Right hindlimb (tissue), 1 donor: ENCODE measurements around the gene LUM.

Source experiments
- DNase-seq: peaks from one replicate; pipeline ENCODE4 v3.0.0-alpha.2; 2018

The LUM gene

GRCh38 chr12:91074154-91074709, 37.1 kb downstream of the LUM start:
- DNase-seq: peak; percentile 52

GRCh38 chr12:91073426-91073825, 37.9 kb downstream of the LUM start:
- DNase-seq: no peak

GRCh38 chr12:91072931-91073330, 38.4 kb downstream of the LUM start:
- DNase-seq: no peak

GRCh38 chr12:91070936-91071335, 40.4 kb downstream of the LUM start:
- no peak for DNase-seq

- DNase-seq: no peak
Observed at GRCh38 chr12:91065396-91065795, 45.9 kb downstream of the LUM start.

- no peak for DNase-seq
Observed at GRCh38 chr12:91064640-91065039, 46.7 kb downstream of the LUM start.

GRCh38 chr12:91061091-91061490, 50.2 kb downstream of the LUM start:
- DNase-seq: no peak

GRCh38 chr12:91059211-91059610, 52.1 kb downstream of the LUM start:
- no peak for DNase-seq

GRCh38 chr12:91058786-91059185, 52.5 kb downstream of the LUM start:
- DNase-seq: no peak

GRCh38 chr12:91057368-91058165, 53.7 kb downstream of the LUM start, which contains the start of gene KERA:
Gene KERA, minus strand, starts transcription at chr12:91058024. Its CDS starts 1,743 bp downstream, at chr12:91056281.
- no peak for DNase-seq

- no peak for DNase-seq
Observed at GRCh38 chr12:91056488-91056887, 54.8 kb downstream of the LUM start.

- DNase-seq: no peak
Observed at GRCh38 chr12:91055976-91056375, 55.3 kb downstream of the LUM start.

GRCh38 chr12:91053951-91054715, 57.2 kb downstream of the LUM start:
- DNase-seq: peak; percentile 89
